OCI-LY3 (cell line): ENCODE data around the gene ALOXE3.

Experiments
- H2AFZ ChIP-seq: fragments of 200-600, 300-600 bp; shearing (Covaris generic); 2 replicates; pipeline ENCODE4 v1.6.0; 2014; ENCODE audit warnings: antibody characterized with exemption, low read depth, low read length
- H3K27ac ChIP-seq: fragments of 200-600, 300-600 bp; sonication (generic); 2 replicates; pipeline ENCODE4 v1.5.1; 2014; ENCODE audit warnings: mild to moderate bottlenecking, low read length, moderate library complexity, mixed read lengths
- H3K27me3 ChIP-seq: fragments of 200-600, 300-600 bp; sonication (generic); 2 replicates; pipeline ENCODE4 v1.6.1; 2014; ENCODE audit warnings: low read depth, low read length, mixed read lengths
- H3K36me3 ChIP-seq: fragments of 200-600, 300-600 bp; sonication (generic); replicated peaks from 2 replicates; pipeline ENCODE3; 2014; ENCODE audit warnings: low read depth, low read length, mixed read lengths
- H3K4me1 ChIP-seq: fragments of 300-600, 200-600 bp; sonication (generic); 2 replicates; pipeline ENCODE4 v1.6.1; 2014; ENCODE audit warnings: low read length, mixed read lengths
- H3K4me2 ChIP-seq: fragments of 200-600, 300-600 bp; sonication (generic); 2 replicates; pipeline ENCODE4 v1.6.1; 2014; ENCODE audit warnings: low read length, mixed read lengths
- H3K4me3 ChIP-seq: fragments of 300-600, 200-600 bp; sonication (generic); 2 replicates; pipeline ENCODE4 v1.5.1; 2014; ENCODE audit warnings: antibody characterized with exemption, mild to moderate bottlenecking, low read length, moderate library complexity
- H3K79me2 ChIP-seq: fragments of 300-600, 200-600 bp; shearing (Covaris generic); 2 replicates; pipeline ENCODE4 v1.6.1; 2014; ENCODE audit warnings: mild to moderate bottlenecking, low read length, mixed read lengths
- H3K9ac ChIP-seq: fragments of 300-600, 200-600 bp; shearing (Covaris generic); 2 replicates; pipeline ENCODE4 v1.6.0; 2014; ENCODE audit warnings: mild to moderate bottlenecking, low read length, moderate library complexity
- H3K9me3 ChIP-seq: fragments of 200-600, 300-600 bp; shearing (Covaris generic); 2 replicates; pipeline ENCODE4 v1.6.1; 2014; ENCODE audit warnings: low read length, mixed read lengths; ENCODE audit not compliant: insufficient read depth
- H4K20me1 ChIP-seq: fragments of 200-600, 300-600 bp; sonication (generic); 2 replicates; pipeline ENCODE4 v1.6.1; 2016; ENCODE audit warnings: low read length, mixed read lengths; ENCODE audit not compliant: insufficient read depth
- CTCF ChIP-seq: fragments of 200-600, 300-600 bp; sonication (generic); IDR thresholded peaks from 2 replicates; pipeline ENCODE4 v1.5.1; 2014; ENCODE audit warnings: antibody characterized with exemption, low read length, low read depth
- EZH2phosphoT487 ChIP-seq: fragments of 200-600 bp; shearing (Covaris generic); IDR thresholded peaks from 2 replicates; pipeline ENCODE4 v1.6.1; 2018; ENCODE audit warnings: antibody characterized with exemption, mixed run types, low read depth

The ALOXE3 gene

GRCh38 chr17:8122924-8123694 lies 4.8 kb upstream of the ALOXE3 start:
- TF ChIP-seq CTCF (no peak), EZH2phosphoT487 (no peak)
- peak overlapping the region; percentile 99 for H3K4me2 ChIP-seq
- peak overlapping the region; percentile 80 for H3K9ac ChIP-seq
- H4K20me1 ChIP-seq = no peaks in the 10 kb centered on the region
- H2AFZ ChIP-seq = 0 out of 2 replicates have a peak overlapping the region, but pooled peaks have one; percentile 80
- H3K79me2 ChIP-seq = no peaks in the 10 kb centered on the region
- no peaks in the 10 kb centered on the region for H3K36me3 ChIP-seq
- H3K4me1 ChIP-seq = peaks cover 13% of the 10 kb centered on the region; the same call in 1 of the 2 replicates
- H3K27me3 ChIP-seq = no peaks in the 10 kb centered on the region
- peak overlapping the region; percentile 100 for H3K4me3 ChIP-seq
- no peak overlapping the region for H3K27ac ChIP-seq
- H3K9me3 ChIP-seq = no peaks in the 10 kb centered on the region

- Histone ChIP-seq H3K4me3 (peak overlapping the region; percentile 100), H3K4me2 (peak overlapping the region; percentile 99), H3K79me2 (no peaks in the 10 kb centered on the region), H3K36me3 (no peaks in the 10 kb centered on the region), H3K27me3 (no peaks in the 10 kb centered on the region), H3K4me1 (peaks cover 19% of the 10 kb centered on the region), H4K20me1 (no peaks in the 10 kb centered on the region), H3K9me3 (no peaks in the 10 kb centered on the region), H3K9ac (peak overlapping the region; percentile 80), H2AFZ (no peak overlapping the region), H3K27ac (no peak overlapping the region)
- TF ChIP-seq EZH2phosphoT487 (no peak), CTCF (no peak)
Observed at GRCh38 chr17:8122422-8122923, 4.2 kb upstream of the ALOXE3 start.

- Histone ChIP-seq H3K27me3 (no peaks in the 10 kb centered on the region), H3K36me3 (no peaks in the 10 kb centered on the region), H3K79me2 (no peaks in the 10 kb centered on the region), H2AFZ (peak overlapping the region; percentile 73; the same call in 1 of the 2 replicates), H3K4me1 (peaks cover 17% of the 10 kb centered on the region), H3K9me3 (no peaks in the 10 kb centered on the region), H4K20me1 (no peaks in the 10 kb centered on the region), H3K4me3 (peak overlapping the region; percentile 100), H3K9ac (peak overlapping the region; percentile 80), H3K4me2 (peak overlapping the region; percentile 99), H3K27ac (no peak overlapping the region)
- no peak for TF ChIP-seq EZH2phosphoT487
- TF ChIP-seq CTCF = peak; percentile 69
Observed at GRCh38 chr17:8121681-8122421, 3.5 kb upstream of the ALOXE3 start.

GRCh38 chr17:8121407-8121680 lies 3.0 kb upstream of the ALOXE3 start:
- H3K4me3 ChIP-seq = peak overlapping the region; percentile 100
- no peaks in the 10 kb centered on the region for H3K9me3 ChIP-seq
- H3K27ac ChIP-seq = peak overlapping the region; percentile 79; the same call in 1 of the 2 replicates
- peak overlapping the region; percentile 99 for H3K4me2 ChIP-seq
- H3K79me2 ChIP-seq = no peaks in the 10 kb centered on the region
- H4K20me1 ChIP-seq = no peaks in the 10 kb centered on the region
- H3K4me1 ChIP-seq = peaks cover 16% of the 10 kb centered on the region
- TF ChIP-seq CTCF (no peak), EZH2phosphoT487 (no peak)
- no peak overlapping the region for H2AFZ ChIP-seq
- no peaks in the 10 kb centered on the region for H3K36me3 ChIP-seq
- H3K9ac ChIP-seq = peak overlapping the region; percentile 80
- H3K27me3 ChIP-seq = 0 out of 2 replicates have a peak, but pooled peaks cover under 1% of the 10 kb centered on the region
